GM12892 (cell line): ENCODE results near the gene PDE6D.

Experiments used
- POLR2A ChIP-seq: IDR thresholded peaks from 2 replicates; pipeline ENCODE4 v1.6.1; 2011; ENCODE audit warnings: low read depth, low read length, control low read depth
- TAF1 ChIP-seq: IDR thresholded peaks from 2 replicates; pipeline ENCODE4 v1.6.1; 2011; ENCODE audit warnings: low read depth, mild to moderate bottlenecking, control low read depth, low read length, borderline replicate concordance

GRCh38 chr2:231699006-231699405 is 82.1 kb downstream of the PDE6D start:
- TF ChIP-seq TAF1 (no peak), POLR2A (no peak)
